Neural progenitor cell (in vitro differentiated cells): ENCODE results near the gene FOXI1. TPM values are rescaled to one million over a fixed set of nuclear protein-coding genes. Genes with fewer than 3 reads are reported as not detected.

Source experiments
- DNase-seq: peaks from one replicate; pipeline ENCODE4 v3.0.0-alpha.2; 2016; ENCODE audit warnings: low spot score
- H2AFZ ChIP-seq: fragments of 200-600 bp; sonication (generic); replicated peaks from 2 replicates; pipeline ENCODE4 v1.6.1; 2016; ENCODE audit warnings: antibody characterized with exemption
- H3F3A ChIP-seq: fragments of 200-600 bp; sonication (generic); 2 replicates; pipeline ENCODE4 v1.6.1; 2016; ENCODE audit warnings: antibody characterized with exemption, low read depth
- H3K27ac ChIP-seq: fragments of 200-600 bp; sonication (generic); 2 replicates; pipeline ENCODE4 v1.5.1; 2016; ENCODE audit warnings: mild to moderate bottlenecking
- H3K27me3 ChIP-seq: fragments of 200-600 bp; sonication (generic); 2 replicates; pipeline ENCODE4 v1.6.1; 2016; ENCODE audit warnings: mild to moderate bottlenecking, moderate library complexity
- H3K36me3 ChIP-seq: fragments of 200-600 bp; sonication (generic); 2 replicates; pipeline ENCODE4 v1.5.1; 2016
- H3K4me1 ChIP-seq: fragments of 200-600 bp; sonication (generic); 2 replicates; pipeline ENCODE4 v1.6.1; 2016; ENCODE audit warnings: mixed run types
- H3K4me2 ChIP-seq: fragments of 200-600 bp; sonication (generic); 2 replicates; pipeline ENCODE4 v1.6.1; 2016
- H3K4me3 ChIP-seq: fragments of 200-600 bp; sonication (generic); 2 replicates; pipeline ENCODE4 v1.5.1; 2016
- H3K79me2 ChIP-seq: fragments of 200-600 bp; sonication (generic); 2 replicates; pipeline ENCODE4 v1.6.1; 2016; ENCODE audit warnings: low read depth
- H3K9ac ChIP-seq: fragments of 200-600 bp; sonication (generic); 2 replicates; pipeline ENCODE4 v1.6.1; 2016
- H3K9me3 ChIP-seq: fragments of 200-600 bp; sonication (generic); 2 replicates; pipeline ENCODE4 v1.5.1; 2016; ENCODE audit warnings: low read depth
- H4K20me1 ChIP-seq: fragments of 200-600 bp; sonication (generic); 2 replicates; pipeline ENCODE4 v1.6.1; 2016; ENCODE audit warnings: low read depth
- H3K27ac Mint-ChIP-seq: 3 replicates; pipeline ENCODE4 v1.8.0; 2021; ENCODE audit warnings: mixed read lengths
- H3K27me3 Mint-ChIP-seq: 2 replicates; pipeline ENCODE4 v1.8.0; 2022; ENCODE audit warnings: low read depth, mild to moderate bottlenecking, inconsistent platforms, moderate library complexity, mixed read lengths; ENCODE audit not compliant: insufficient read depth
- H3K36me3 Mint-ChIP-seq: 3 replicates; pipeline ENCODE4 v1.8.0; 2021; ENCODE audit warnings: mixed read lengths
- H3K4me1 Mint-ChIP-seq: 3 replicates; pipeline ENCODE4 v1.8.0; 2021; ENCODE audit warnings: mixed read lengths
- H3K4me3 Mint-ChIP-seq: 3 replicates; pipeline ENCODE4 v1.8.0; 2021; ENCODE audit warnings: mild to moderate bottlenecking, moderate library complexity, mixed read lengths
- H3K9me3 Mint-ChIP-seq: 3 replicates; pipeline ENCODE4 v1.8.0; 2020; ENCODE audit warnings: mixed read lengths
- EZH2 ChIP-seq: fragments of 200-600 bp; sonication (generic); IDR thresholded peaks from 2 replicates; pipeline ENCODE4 v1.6.1; 2017; ENCODE audit warnings: antibody characterized with exemption, mild to moderate bottlenecking, moderate library complexity
- EZH2phosphoT487 ChIP-seq: fragments of 200-600 bp; sonication (generic); IDR thresholded peaks from 2 replicates; pipeline ENCODE4 v1.6.1; 2017; ENCODE audit warnings: antibody characterized with exemption
- total RNA-seq: library from RNA; depleted of rRNA; stranded (reverse); fragments of >200 nt; gene quantifications from 2 replicates; pipeline ENCODE4 v1.2.3, GENCODE V29; 2015; ENCODE audit warnings: low replicate concordance
- TF ChIP-seq, protein P1 (sequence below): fragments of 200-600 bp; sonication (generic); IDR thresholded peaks from 2 replicates; pipeline ENCODE4 v1.5.1; 2017; ENCODE audit warnings: antibody characterized with exemption, mild to moderate bottlenecking

The FOXI1 gene
- total RNA-seq, 1 donor from 2014 or later = not detected

DNA sequence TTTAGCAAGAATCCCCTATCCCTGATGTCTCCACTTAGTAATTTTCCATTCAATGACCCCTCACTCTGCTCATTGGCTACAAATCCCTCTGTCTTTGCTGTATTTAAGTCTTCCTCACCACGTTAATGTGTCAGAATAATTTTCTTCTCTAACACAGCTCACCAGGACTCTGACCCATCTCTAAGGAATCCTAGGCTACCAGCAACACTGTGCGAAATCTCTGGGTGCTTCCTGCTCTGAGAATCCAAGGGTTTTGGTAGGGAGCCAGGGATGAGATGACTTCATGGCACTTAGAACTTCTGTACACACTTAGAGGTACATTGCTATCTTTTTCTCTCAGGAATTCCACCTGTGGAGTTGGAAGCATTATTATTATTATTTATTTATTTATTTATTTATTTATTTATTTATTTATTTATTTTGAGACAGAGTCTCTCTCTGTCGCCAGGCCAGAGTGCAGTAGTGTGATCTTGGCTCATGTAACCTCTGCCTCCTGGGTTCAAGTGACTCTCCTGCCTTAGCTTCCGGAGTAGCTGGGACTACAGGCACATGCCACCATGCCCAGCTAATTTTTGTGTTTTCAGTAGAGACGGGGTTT, 53.5 kb downstream of the FOXI1 start:
- no peaks in the 10 kb centered on the region for H3F3A ChIP-seq
- H3K4me1 Mint-ChIP-seq = peaks cover 8% of the 10 kb centered on the region
- peaks cover 8% of the 10 kb centered on the region for H3K4me1 ChIP-seq
- H3K4me3 ChIP-seq = no peak overlapping the region
- no peaks in the 10 kb centered on the region for H3K36me3 ChIP-seq
- DNase-seq = no peak
- H3K27ac Mint-ChIP-seq = no peak overlapping the region
- no peak overlapping the region for H3K4me2 ChIP-seq
- H3K9me3 Mint-ChIP-seq = no peaks in the 10 kb centered on the region
- no peak overlapping the region for H3K27ac ChIP-seq
- no peaks in the 10 kb centered on the region for H4K20me1 ChIP-seq
- no peak overlapping the region for H3K4me3 Mint-ChIP-seq
- H3K9ac ChIP-seq = no peak overlapping the region
- no peaks in the 10 kb centered on the region for H3K36me3 Mint-ChIP-seq
- TF ChIP-seq, protein P1, sequence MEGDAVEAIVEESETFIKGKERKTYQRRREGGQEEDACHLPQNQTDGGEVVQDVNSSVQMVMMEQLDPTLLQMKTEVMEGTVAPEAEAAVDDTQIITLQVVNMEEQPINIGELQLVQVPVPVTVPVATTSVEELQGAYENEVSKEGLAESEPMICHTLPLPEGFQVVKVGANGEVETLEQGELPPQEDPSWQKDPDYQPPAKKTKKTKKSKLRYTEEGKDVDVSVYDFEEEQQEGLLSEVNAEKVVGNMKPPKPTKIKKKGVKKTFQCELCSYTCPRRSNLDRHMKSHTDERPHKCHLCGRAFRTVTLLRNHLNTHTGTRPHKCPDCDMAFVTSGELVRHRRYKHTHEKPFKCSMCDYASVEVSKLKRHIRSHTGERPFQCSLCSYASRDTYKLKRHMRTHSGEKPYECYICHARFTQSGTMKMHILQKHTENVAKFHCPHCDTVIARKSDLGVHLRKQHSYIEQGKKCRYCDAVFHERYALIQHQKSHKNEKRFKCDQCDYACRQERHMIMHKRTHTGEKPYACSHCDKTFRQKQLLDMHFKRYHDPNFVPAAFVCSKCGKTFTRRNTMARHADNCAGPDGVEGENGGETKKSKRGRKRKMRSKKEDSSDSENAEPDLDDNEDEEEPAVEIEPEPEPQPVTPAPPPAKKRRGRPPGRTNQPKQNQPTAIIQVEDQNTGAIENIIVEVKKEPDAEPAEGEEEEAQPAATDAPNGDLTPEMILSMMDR = no peak
- TF ChIP-seq EZH2 = no peak
- no peak for TF ChIP-seq EZH2phosphoT487
- H3K27me3 ChIP-seq = no peaks in the 10 kb centered on the region
- H3K79me2 ChIP-seq = no peaks in the 10 kb centered on the region
- H2AFZ ChIP-seq = no peak overlapping the region
- H3K9me3 ChIP-seq = no peaks in the 10 kb centered on the region
- peaks cover 2% of the 10 kb centered on the region for H3K27me3 Mint-ChIP-seq

Other genes with a start within 250 kb of the FOXI1 start
- gene INSYN2B, start 125.4 kb upstream of the FOXI1 start, total RNA-seq = 0.06 and 0.26 TPM in 2 replicates
- not detected in 2 replicates for gene C5orf58, start 127.1 kb downstream of the FOXI1 start, total RNA-seq
- gene LCP2, start 191.9 kb downstream of the FOXI1 start, total RNA-seq = not detected in 2 replicates